GM12873 (cell line): Measurements from ENCODE around the gene GRID1.

ENCODE experiments used
- CTCF ChIP-seq: IDR thresholded peaks from 2 replicates; pipeline ENCODE4 v1.5.1; 2012; ENCODE audit warnings: low read depth, mild to moderate bottlenecking, moderate library complexity, low read length, control low read depth; ENCODE audit not compliant: insufficient read depth; ENCODE audit errors: missing control alignments

The GRID1 gene

DNA sequence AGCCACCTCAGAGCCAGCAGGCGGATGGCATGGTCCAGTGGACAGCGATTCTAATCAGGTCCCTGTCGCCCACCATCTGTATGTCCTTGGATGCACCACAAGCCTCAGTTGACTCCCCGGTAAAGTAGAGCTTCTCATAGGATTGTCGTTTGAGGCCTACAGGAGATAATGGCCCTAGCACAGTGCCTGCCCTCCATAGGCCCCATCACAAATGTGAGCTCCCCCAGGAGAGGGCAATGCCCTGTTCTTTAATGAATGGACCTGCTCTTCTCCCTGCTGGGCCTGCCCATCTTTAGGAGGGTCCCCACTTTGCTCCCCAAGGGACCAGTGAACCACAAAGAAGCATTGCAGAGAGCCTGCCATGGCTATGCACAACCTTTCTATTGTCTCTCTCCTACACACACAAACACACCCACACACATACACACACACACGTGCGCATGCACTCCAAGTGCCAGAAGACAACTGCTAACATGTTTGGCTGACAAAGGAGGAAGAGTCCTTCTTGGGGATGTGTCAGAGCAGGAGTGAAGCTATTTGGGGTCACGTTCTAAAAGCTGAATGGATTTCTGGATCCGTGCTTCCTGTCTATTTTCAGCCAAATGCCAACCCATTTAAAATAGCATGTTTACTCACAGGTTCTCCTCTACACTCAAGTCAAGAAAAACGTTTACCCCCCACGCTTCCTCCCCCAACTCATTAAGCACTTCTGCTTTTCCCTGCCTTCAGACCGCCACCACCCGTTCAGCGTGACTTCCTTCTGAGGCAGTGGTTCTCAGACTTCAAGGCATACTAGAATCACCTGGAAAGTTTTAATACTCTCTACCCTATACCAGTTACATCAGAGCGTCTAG is 196.1 kb downstream of the GRID1 start:
- no peak for TF ChIP-seq CTCF

DNA sequence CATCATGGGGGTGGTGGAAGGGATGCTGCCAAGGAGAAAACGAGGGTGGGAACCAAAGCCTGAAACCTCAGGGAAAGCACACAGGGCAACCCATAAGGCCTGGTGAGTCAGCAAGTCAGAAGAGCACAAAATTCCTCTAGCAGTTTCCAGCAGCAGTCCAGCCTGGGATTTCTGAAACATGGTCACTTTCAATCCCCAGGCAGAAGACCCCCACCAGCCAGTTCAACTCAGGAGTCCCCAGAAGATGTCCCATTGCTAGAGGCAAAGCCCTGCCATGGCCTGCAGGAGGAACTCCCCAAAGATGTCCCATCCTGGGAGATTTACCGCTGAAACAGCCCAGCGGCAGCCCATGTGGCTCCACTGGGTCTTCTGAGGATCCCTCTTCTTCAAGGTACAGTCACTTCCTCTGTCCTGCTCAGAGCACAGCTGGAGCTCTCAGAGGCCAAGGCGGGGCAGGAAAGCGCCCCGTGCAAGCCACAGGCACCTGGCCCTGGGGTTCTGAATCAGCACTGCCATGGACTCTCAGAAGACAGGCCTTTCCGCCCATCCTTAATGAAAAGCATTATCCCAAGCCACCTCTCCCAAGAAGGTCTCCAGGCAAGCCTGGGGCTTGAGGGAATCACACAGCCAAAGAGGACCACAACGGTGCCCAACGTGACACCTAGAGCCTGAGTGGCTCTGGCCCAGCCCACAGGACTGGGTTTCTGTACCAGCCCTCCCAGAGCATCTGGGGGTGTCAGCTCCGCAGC is 196.9 kb downstream of the GRID1 start:
- TF ChIP-seq CTCF, result no peak

- no peak for TF ChIP-seq CTCF
Measured at GRCh38 chr10:86169066-86169465, 197.5 kb downstream of the GRID1 start.

- no peak for TF ChIP-seq CTCF
Measured at GRCh38 chr10:86168256-86168655, 198.3 kb downstream of the GRID1 start.

DNA sequence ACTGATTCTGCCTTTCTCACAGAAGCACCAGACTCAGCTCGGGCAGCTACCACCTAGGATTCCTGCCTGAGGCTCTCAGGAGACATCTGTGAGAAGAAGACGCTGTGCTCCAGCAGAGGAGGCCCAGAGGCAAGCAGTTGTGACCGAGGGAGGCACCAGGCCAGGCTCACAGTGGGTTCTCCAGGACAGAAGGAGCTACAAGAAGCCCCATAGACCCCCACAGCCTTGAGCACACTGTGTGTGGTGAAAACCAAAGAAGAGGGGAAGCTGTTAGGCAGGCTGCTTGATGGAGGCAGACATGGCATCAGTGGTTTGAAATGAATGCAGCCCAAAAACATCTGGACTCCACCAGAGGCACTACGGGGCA is 198.8 kb downstream of the GRID1 start:
- no peak for TF ChIP-seq CTCF

DNA sequence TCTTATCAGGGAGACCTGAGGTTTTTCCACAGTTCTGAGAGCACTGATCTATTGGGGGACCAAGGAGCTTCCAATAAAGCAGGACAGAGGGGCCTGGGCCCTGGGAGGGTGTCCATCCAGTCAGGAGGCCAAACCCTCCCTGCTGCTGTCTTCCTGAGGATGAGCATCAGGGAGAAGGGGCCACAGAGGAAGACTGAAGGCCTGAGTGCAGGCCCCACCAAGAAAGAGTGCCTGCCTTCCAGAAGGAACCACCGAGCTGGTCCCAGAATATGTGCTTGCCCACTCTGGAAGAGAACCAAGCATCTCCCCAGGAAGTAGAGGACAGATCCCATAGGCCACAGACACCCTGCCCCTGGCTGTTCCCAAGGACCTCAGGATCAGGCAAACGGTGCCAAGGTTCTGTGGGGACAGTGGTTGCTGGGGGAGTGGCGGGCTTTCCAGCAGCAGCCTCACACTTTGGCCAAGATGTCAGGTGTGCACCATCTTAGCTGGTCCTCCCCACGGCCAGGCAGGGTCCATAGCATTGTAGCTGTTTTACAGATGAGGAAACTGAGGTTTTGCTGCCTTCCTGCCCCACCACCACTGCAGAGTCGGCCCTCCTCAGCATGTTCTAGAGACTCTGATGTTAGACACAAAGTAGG is 199.4 kb downstream of the GRID1 start:
- TF ChIP-seq CTCF, result no peak

GRCh38 chr10:86165666-86166065 is 200.9 kb downstream of the GRID1 start:
- TF ChIP-seq CTCF, result no peak
